Ishikawa (cell line): Measurements from ENCODE around the gene MOK.

Experiments used
- CEBPB ChIP-seq: IDR thresholded peaks from 2 replicates; pipeline ENCODE4 v1.6.1; 2012
- CREB1 ChIP-seq: IDR thresholded peaks from 2 replicates; pipeline ENCODE4 v1.6.1; 2012; ENCODE audit warnings: low read depth
- EGR1 ChIP-seq: IDR thresholded peaks from 2 replicates; pipeline ENCODE4 v1.6.1; 2012
- EP300 ChIP-seq: IDR thresholded peaks from 2 replicates; pipeline ENCODE4 v1.6.1; 2012; ENCODE audit warnings: borderline replicate concordance
- FOXM1 ChIP-seq: IDR thresholded peaks from 2 replicates; pipeline ENCODE4 v1.6.1; 2012; ENCODE audit warnings: low read depth, borderline replicate concordance
- MAX ChIP-seq: IDR thresholded peaks from 2 replicates; pipeline ENCODE4 v1.6.1; 2012
- NFIC ChIP-seq: IDR thresholded peaks from 2 replicates; pipeline ENCODE4 v1.6.1; 2012
- RAD21 ChIP-seq: IDR thresholded peaks from 2 replicates; pipeline ENCODE4 v1.6.1; 2012; ENCODE audit warnings: low read depth
- REST ChIP-seq: IDR thresholded peaks from 2 replicates; pipeline ENCODE4 v1.6.1; 2012; ENCODE audit warnings: low read depth, mild to moderate bottlenecking
- TAF1 ChIP-seq: IDR thresholded peaks from 2 replicates; pipeline ENCODE4 v1.6.1; 2012; ENCODE audit warnings: low read depth, mild to moderate bottlenecking
- TCF12 ChIP-seq: IDR thresholded peaks from 2 replicates; pipeline ENCODE4 v1.6.1; 2012; ENCODE audit warnings: low read depth
- TEAD4 ChIP-seq: IDR thresholded peaks from 2 replicates; pipeline ENCODE4 v1.6.1; 2012
- USF1 ChIP-seq: IDR thresholded peaks from 2 replicates; pipeline ENCODE4 v1.6.1; 2012
- YY1 ChIP-seq: IDR thresholded peaks from 2 replicates; pipeline ENCODE4 v1.6.1; 2012; ENCODE audit warnings: low read depth
- ZBTB7A ChIP-seq: IDR thresholded peaks from 2 replicates; pipeline ENCODE4 v1.6.1; 2012; ENCODE audit warnings: low read depth

Gene MOK

GRCh38 chr14:102316338-102316742, 11.4 kb upstream of the MOK start:
- TF ChIP-seq CEBPB, result no peak
- no peak for TF ChIP-seq NFIC
- TF ChIP-seq USF1, result no peak
- TF ChIP-seq TEAD4, result no peak

- TF ChIP-seq FOXM1 (no peak), EGR1 (no peak), MAX (no peak), REST (no peak), CREB1 (no peak), EP300 (no peak), USF1 (no peak), YY1 (no peak), CEBPB (no peak)
Measured at GRCh38 chr14:102315121-102315520, 10.2 kb upstream of the MOK start.

- TF ChIP-seq EGR1 (no peak), MAX (peak; percentile 97), TAF1 (no peak), RAD21 (peak; percentile 93), USF1 (peak; percentile 83), TEAD4 (0 out of 2 replicates have a peak, but pooled peaks have one; percentile 6), ZBTB7A (peak; percentile 70), TCF12 (no peak; the same call in 1 of the 2 replicates), YY1 (0 out of 2 replicates have a peak, but pooled peaks have one; percentile 55), CEBPB (no peak), REST (no peak), CREB1 (no peak), FOXM1 (no peak), EP300 (0 out of 2 replicates have a peak, but pooled peaks have one; percentile 14), NFIC (0 out of 2 replicates have a peak, but pooled peaks have one; percentile 8)
Measured at GRCh38 chr14:102314242-102315011, 9.5 kb upstream of the MOK start.

GRCh38 chr14:102303664-102304063, 1.3 kb downstream of the MOK start:
- TF ChIP-seq MAX (no peak), TCF12 (no peak), FOXM1 (no peak), TAF1 (no peak), CREB1 (no peak), CEBPB (no peak), NFIC (no peak), EP300 (no peak), YY1 (no peak), EGR1 (no peak), USF1 (no peak), TEAD4 (no peak), ZBTB7A (no peak), RAD21 (no peak), REST (no peak)
